DMS153 treated with DMSO at 0.1 percent for 48 hours (cell line): Measurements from ENCODE around the gene PROZ.

ENCODE experiments used
- DNase-seq: peaks from one replicate; lab custom pipeline; 2025; ENCODE audit not compliant: unreplicated experiment; lab: John Stamatoyannopoulos, UW

Gene PROZ

GRCh38 chr13:113140677-113141600 lies 17.5 kb upstream of the PROZ start:
- DNase-seq, result no peak

- no peak for DNase-seq
These were observed 16.9 kb upstream of the PROZ start for GRCh38 chr13:113141601-113141970.

GRCh38 chr13:113142876-113143275 lies 15.6 kb upstream of the PROZ start:
- no peak for DNase-seq

- DNase-seq, result no peak
These were observed 14.8 kb upstream of the PROZ start for GRCh38 chr13:113143466-113144254.

- no peak for DNase-seq
These were observed 14.2 kb upstream of the PROZ start for GRCh38 chr13:113144255-113144629.

GRCh38 chr13:113145496-113145895 lies 13.0 kb upstream of the PROZ start:
- no peak for DNase-seq

- DNase-seq, result no peak
These were observed 12.4 kb upstream of the PROZ start for GRCh38 chr13:113145911-113146598.

GRCh38 chr13:113146750-113147149 lies 11.7 kb upstream of the PROZ start:
- no peak for DNase-seq

- DNase-seq, result no peak
These were observed 11.2 kb upstream of the PROZ start for GRCh38 chr13:113147206-113147605.

GRCh38 chr13:113148407-113148806 lies 10.0 kb upstream of the PROZ start:
- no peak for DNase-seq

GRCh38 chr13:113148940-113149503 lies 9.4 kb upstream of the PROZ start:
- DNase-seq, result no peak

GRCh38 chr13:113149711-113150549 lies 8.5 kb upstream of the PROZ start:
- no peak for DNase-seq

- DNase-seq, result no peak
These were observed 7.7 kb upstream of the PROZ start for GRCh38 chr13:113150550-113151365.

GRCh38 chr13:113151745-113152690 lies 6.4 kb upstream of the PROZ start:
- DNase-seq, result no peak

- DNase-seq, result no peak
These were observed 5.8 kb upstream of the PROZ start for GRCh38 chr13:113152691-113152983.

GRCh38 chr13:113152984-113153809 lies 5.3 kb upstream of the PROZ start:
- no peak for DNase-seq

- no peak for DNase-seq
These were observed 4.4 kb upstream of the PROZ start for GRCh38 chr13:113153810-113154748.
